IPS-20b (cell line): ENCODE measurements around the gene RIC3.

Experiments
- H3K27ac ChIP-seq: one replicate; pipeline ENCODE4 v1.5.1; 2013; ENCODE audit warnings: low read length
- H3K27me3 ChIP-seq: 2 replicates; pipeline ENCODE4 v1.6.1; 2013; ENCODE audit warnings: mild to moderate bottlenecking, low read length, inconsistent platforms; ENCODE audit not compliant: insufficient read depth
- H3K36me3 ChIP-seq: 2 replicates; pipeline ENCODE4 v1.6.1; 2013; ENCODE audit warnings: low read depth, mild to moderate bottlenecking, inconsistent platforms, low read length, moderate library complexity; ENCODE audit not compliant: insufficient read depth
- H3K4me1 ChIP-seq: 2 replicates; pipeline ENCODE4 v1.6.1; 2013; ENCODE audit warnings: mild to moderate bottlenecking, control low read depth, inconsistent platforms, low read length, moderate library complexity; ENCODE audit not compliant: insufficient read depth
- H3K4me3 ChIP-seq: 2 replicates; pipeline ENCODE4 v1.5.1; 2013; ENCODE audit warnings: mild to moderate bottlenecking, low read length, inconsistent platforms
- H3K9ac ChIP-seq: 2 replicates; pipeline ENCODE4 v1.6.1; 2013; ENCODE audit warnings: low read depth, mild to moderate bottlenecking, inconsistent platforms, low read length, moderate library complexity
- H3K9me3 ChIP-seq: 2 replicates; pipeline ENCODE4 v1.6.1; 2013; ENCODE audit warnings: mild to moderate bottlenecking, low read depth, low read length, inconsistent platforms; ENCODE audit not compliant: insufficient read depth

Gene RIC3

GRCh38 chr11:8168485-8169257 lies at the start of gene RIC3:
RIC3 (minus strand) TSS chr11:8169025; CDS start chr11:8168989, 36 bp downstream.
- no peaks in the 10 kb centered on the region for H3K36me3 ChIP-seq
- peak within 1 kb of the TSS; percentile 82 for H3K9ac ChIP-seq

GRCh38 chr11:8218409-8218808 lies 49.6 kb upstream of the RIC3 start:
- H3K4me3 ChIP-seq, result no peak overlapping the region
- H3K9ac ChIP-seq, result no peak overlapping the region
- no peak overlapping the region for H3K27ac ChIP-seq
- H3K9me3 ChIP-seq, result no peaks in the 10 kb centered on the region
- no peaks in the 10 kb centered on the region; the same call in 1 of the 2 replicates for H3K4me1 ChIP-seq
- no peaks in the 10 kb centered on the region for H3K36me3 ChIP-seq
- no peaks in the 10 kb centered on the region for H3K27me3 ChIP-seq

More at GRCh38 chr11:8168485-8169257, at the start of gene RIC3:
- Histone ChIP-seq H3K27me3 (peaks cover 31% of the 10 kb centered on the region), H3K4me3 (peak within 1 kb of the TSS; percentile 91), H3K9me3 (no peaks in the 10 kb centered on the region), H3K27ac (no peak within 1 kb of the TSS), H3K4me1 (peaks cover 5% of the 10 kb centered on the region; the same call in 1 of the 2 replicates)

GRCh38 chr11:8217926-8218325 lies 49.1 kb upstream of the RIC3 start:
- Histone ChIP-seq H3K27me3 (no peaks in the 10 kb centered on the region), H3K9ac (no peak overlapping the region), H3K36me3 (no peaks in the 10 kb centered on the region), H3K4me1 (no peaks in the 10 kb centered on the region), H3K4me3 (no peak overlapping the region), H3K9me3 (no peaks in the 10 kb centered on the region), H3K27ac (no peak overlapping the region)

GRCh38 chr11:8217136-8217535 lies 48.3 kb upstream of the RIC3 start:
- no peaks in the 10 kb centered on the region for H3K4me1 ChIP-seq
- H3K9me3 ChIP-seq, result no peaks in the 10 kb centered on the region
- H3K4me3 ChIP-seq, result no peak overlapping the region
- H3K27ac ChIP-seq, result no peak overlapping the region
- H3K9ac ChIP-seq, result no peak overlapping the region
- no peaks in the 10 kb centered on the region for H3K36me3 ChIP-seq
- H3K27me3 ChIP-seq, result no peaks in the 10 kb centered on the region

GRCh38 chr11:8213376-8213775 lies 44.6 kb upstream of the RIC3 start:
- Histone ChIP-seq H3K4me3 (no peak overlapping the region), H3K27ac (no peak overlapping the region), H3K4me1 (no peaks in the 10 kb centered on the region), H3K9me3 (no peaks in the 10 kb centered on the region), H3K27me3 (no peaks in the 10 kb centered on the region), H3K36me3 (no peaks in the 10 kb centered on the region), H3K9ac (no peak overlapping the region)

GRCh38 chr11:8209208-8209807 lies 40.5 kb upstream of the RIC3 start:
- no peak overlapping the region for H3K9ac ChIP-seq
- H3K27me3 ChIP-seq, result no peaks in the 10 kb centered on the region; the same call in 1 of the 2 replicates
- no peaks in the 10 kb centered on the region for H3K36me3 ChIP-seq
- no peaks in the 10 kb centered on the region for H3K9me3 ChIP-seq
- H3K4me1 ChIP-seq, result peaks cover 3% of the 10 kb centered on the region; the same call in 1 of the 2 replicates
- no peak overlapping the region for H3K27ac ChIP-seq
- H3K4me3 ChIP-seq, result no peak overlapping the region

GRCh38 chr11:8207080-8208000 lies 38.5 kb upstream of the RIC3 start:
- H3K36me3 ChIP-seq, result no peaks in the 10 kb centered on the region
- peaks cover 3% of the 10 kb centered on the region; the same call in 1 of the 2 replicates for H3K4me1 ChIP-seq
- H3K9me3 ChIP-seq, result no peaks in the 10 kb centered on the region
- no peak overlapping the region for H3K4me3 ChIP-seq
- no peak overlapping the region for H3K9ac ChIP-seq
- no peak overlapping the region for H3K27ac ChIP-seq
- no peaks in the 10 kb centered on the region; the same call in 1 of the 2 replicates for H3K27me3 ChIP-seq

GRCh38 chr11:8206251-8207079 lies 37.6 kb upstream of the RIC3 start:
- H3K9me3 ChIP-seq, result no peaks in the 10 kb centered on the region
- no peak overlapping the region for H3K27ac ChIP-seq
- H3K4me1 ChIP-seq, result peaks cover 3% of the 10 kb centered on the region; the same call in 1 of the 2 replicates
- H3K4me3 ChIP-seq, result no peak overlapping the region
- H3K9ac ChIP-seq, result no peak overlapping the region
- no peaks in the 10 kb centered on the region; the same call in 1 of the 2 replicates for H3K27me3 ChIP-seq
- H3K36me3 ChIP-seq, result no peaks in the 10 kb centered on the region

- peaks cover 3% of the 10 kb centered on the region; the same call in 1 of the 2 replicates for H3K4me1 ChIP-seq
- no peaks in the 10 kb centered on the region for H3K36me3 ChIP-seq
- no peaks in the 10 kb centered on the region for H3K9me3 ChIP-seq
- no peak overlapping the region for H3K4me3 ChIP-seq
- no peaks in the 10 kb centered on the region; the same call in 1 of the 2 replicates for H3K27me3 ChIP-seq
- no peak overlapping the region for H3K9ac ChIP-seq
- H3K27ac ChIP-seq, result no peak overlapping the region
Measured at GRCh38 chr11:8205566-8205965, 36.7 kb upstream of the RIC3 start.

- H3K36me3 ChIP-seq, result no peaks in the 10 kb centered on the region
- no peaks in the 10 kb centered on the region for H3K9me3 ChIP-seq
- H3K27ac ChIP-seq, result no peak overlapping the region
- no peak overlapping the region for H3K9ac ChIP-seq
- H3K27me3 ChIP-seq, result no peaks in the 10 kb centered on the region; the same call in 1 of the 2 replicates
- no peak overlapping the region for H3K4me3 ChIP-seq
- H3K4me1 ChIP-seq, result peaks cover 3% of the 10 kb centered on the region; the same call in 1 of the 2 replicates
Measured at GRCh38 chr11:8204596-8204995, 35.8 kb upstream of the RIC3 start.
